ENCODE measurements around the gene SIK2.

Gene SIK2

GRCh38 chr11:111734101-111734953 is 132.1 kb downstream of the SIK2 start:
- no peak for DNase-seq

- no peak for DNase-seq
These were observed 132.7 kb downstream of the SIK2 start for GRCh38 chr11:111734954-111735261.

- DNase-seq = no peak
These were observed 133.2 kb downstream of the SIK2 start for GRCh38 chr11:111735262-111736116.

- no peak for DNase-seq
These were observed 133.9 kb downstream of the SIK2 start for GRCh38 chr11:111736181-111736590.

GRCh38 chr11:111736621-111737443 is 134.6 kb downstream of the SIK2 start:
- DNase-seq = no peak

GRCh38 chr11:111737444-111738210 is 135.4 kb downstream of the SIK2 start:
- no peak for DNase-seq

GRCh38 chr11:111739299-111739698 is 137.1 kb downstream of the SIK2 start:
- no peak for DNase-seq

- no peak for DNase-seq
These were observed 139.5 kb downstream of the SIK2 start for GRCh38 chr11:111741751-111742150.

- no peak for DNase-seq
These were observed 141.5 kb downstream of the SIK2 start for GRCh38 chr11:111743700-111744099.

GRCh38 chr11:111745719-111746504 is 143.7 kb downstream of the SIK2 start:
- no peak for DNase-seq

- DNase-seq = no peak
These were observed 146.0 kb downstream of the SIK2 start for GRCh38 chr11:111748035-111748804.

- DNase-seq = no peak
These were observed 147.4 kb downstream of the SIK2 start for GRCh38 chr11:111749646-111750045.

GRCh38 chr11:111756097-111756496 is 153.8 kb downstream of the SIK2 start:
- no peak for DNase-seq

- DNase-seq = no peak
These were observed 157.1 kb downstream of the SIK2 start for GRCh38 chr11:111759376-111759775.

GRCh38 chr11:111759778-111760407 is 157.6 kb downstream of the SIK2 start:
- DNase-seq = no peak

- DNase-seq = no peak
These were observed 158.8 kb downstream of the SIK2 start for GRCh38 chr11:111761036-111761435.

GRCh38 chr11:111762526-111762925 is 160.3 kb downstream of the SIK2 start:
- DNase-seq = no peak

GRCh38 chr11:111762981-111763643 is 160.9 kb downstream of the SIK2 start:
- no peak for DNase-seq

GRCh38 chr11:111764621-111765020 is 162.4 kb downstream of the SIK2 start:
- no peak for DNase-seq
